Activated CD4-positive, alpha-beta T cell treated with anti-CD3 and anti-CD28 coated beads, Interleukin-2, amount 50 U/mL, for 1 hour (primary cell): ENCODE measurements around the gene MCTP2.

Experiments used
- DNase-seq: peaks from one replicate; pipeline ENCODE4 v3.0.0-alpha.2; 2020

The MCTP2 gene

GRCh38 chr15:94266789-94267188 is 35.4 kb downstream of the MCTP2 start:
- no peak for DNase-seq

GRCh38 chr15:94269954-94270353 is 38.6 kb downstream of the MCTP2 start:
- no peak for DNase-seq

GRCh38 chr15:94270570-94270969 is 39.2 kb downstream of the MCTP2 start:
- no peak for DNase-seq

GRCh38 chr15:94272251-94272898 is 41.0 kb downstream of the MCTP2 start:
- DNase-seq, result no peak

- no peak for DNase-seq
Measured at GRCh38 chr15:94273826-94274225, 42.5 kb downstream of the MCTP2 start.

- no peak for DNase-seq
Measured at GRCh38 chr15:94274745-94275144, 43.4 kb downstream of the MCTP2 start.

GRCh38 chr15:94277485-94277884 is 46.1 kb downstream of the MCTP2 start:
- no peak for DNase-seq

GRCh38 chr15:94279736-94280135 is 48.4 kb downstream of the MCTP2 start:
- no peak for DNase-seq

GRCh38 chr15:94280301-94280700 is 48.9 kb downstream of the MCTP2 start:
- DNase-seq, result no peak

GRCh38 chr15:94282269-94283250 is 51.2 kb downstream of the MCTP2 start:
- DNase-seq, result no peak

- no peak for DNase-seq
Measured at GRCh38 chr15:94286583-94286982, 55.2 kb downstream of the MCTP2 start.

- DNase-seq, result no peak
Measured at GRCh38 chr15:94287794-94288246, 56.5 kb downstream of the MCTP2 start.

- DNase-seq, result no peak
Measured at GRCh38 chr15:94290730-94291129, 59.4 kb downstream of the MCTP2 start.

GRCh38 chr15:94293411-94294402 is 62.3 kb downstream of the MCTP2 start:
- no peak for DNase-seq

GRCh38 chr15:94294556-94294955 is 63.2 kb downstream of the MCTP2 start:
- DNase-seq, result no peak

- DNase-seq, result no peak
Measured at GRCh38 chr15:94295275-94295674, 63.9 kb downstream of the MCTP2 start.

- no peak for DNase-seq
Measured at GRCh38 chr15:94296717-94297116, 65.4 kb downstream of the MCTP2 start.

- no peak for DNase-seq
Measured at GRCh38 chr15:94297558-94297957, 66.2 kb downstream of the MCTP2 start.

- DNase-seq, result no peak
Measured at GRCh38 chr15:94298364-94298763, 67.0 kb downstream of the MCTP2 start.

GRCh38 chr15:94300612-94301011 is 69.3 kb downstream of the MCTP2 start:
- no peak for DNase-seq

- DNase-seq, result no peak
Measured at GRCh38 chr15:94305133-94305532, 73.8 kb downstream of the MCTP2 start.

- DNase-seq, result no peak
Measured at GRCh38 chr15:94306700-94307650, 75.6 kb downstream of the MCTP2 start.
